ENCODE results near the gene WBP1L. TPM values are rescaled to one million over a fixed set of nuclear protein-coding genes. Genes with fewer than 3 reads are reported as not detected.
"Not testable (repeated sequence)": the region's sequence is repeated elsewhere in the genome, so short reads cannot be mapped to it uniquely, and the experiment has no call there.

Gene WBP1L
- total RNA-seq, 2 experiments from 2014 or later = 23.9 to 24.6 TPM

DNA sequence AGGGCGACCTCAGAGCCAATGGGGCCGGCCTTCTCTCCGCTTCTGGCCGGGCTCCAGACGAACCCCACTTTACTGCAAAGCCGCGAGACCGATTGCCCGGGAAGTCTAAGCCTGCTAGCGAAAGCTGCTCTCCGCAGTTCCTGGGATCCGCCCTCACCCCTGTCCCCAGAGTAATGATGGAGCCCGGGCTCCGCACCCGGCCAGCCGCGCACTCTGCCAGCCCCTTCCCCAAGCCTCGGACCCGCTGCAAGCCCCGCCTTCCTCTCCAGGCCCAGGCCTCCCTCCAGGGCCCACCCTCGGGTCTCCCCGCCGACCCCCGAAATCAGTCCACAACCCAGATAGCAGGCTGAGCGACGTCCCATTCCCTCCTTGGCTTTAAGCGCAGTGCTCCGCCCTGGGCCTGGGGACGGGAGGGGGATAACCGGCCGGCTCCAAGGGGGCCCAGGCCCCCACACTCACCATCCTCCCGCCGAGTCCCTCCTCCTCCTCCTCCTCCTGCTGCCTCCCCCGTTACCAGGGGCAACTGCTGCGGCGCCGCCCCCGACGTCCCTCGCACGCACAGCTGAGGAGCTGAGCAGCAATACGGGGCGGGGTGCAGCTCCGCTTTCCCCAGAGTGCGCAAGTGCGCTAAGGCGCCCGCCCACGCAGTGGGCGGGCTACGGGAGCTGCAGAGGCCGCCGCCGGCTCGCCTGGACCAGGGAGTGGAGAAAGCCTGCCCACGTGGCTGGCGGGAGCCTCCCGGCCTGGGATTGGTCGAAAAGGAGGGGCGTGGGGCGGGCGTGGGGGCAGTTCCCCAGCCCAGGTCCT, 29.7 kb upstream of the WBP1L start, which contains the start of gene ARL3:
Gene ARL3, minus strand, starts transcription at position 584 of the 807 bp plus-strand sequence. Its CDS starts 122 bp downstream, at position 462.
- Mint-ChIP-seq H3K4me3 (peak within 1 kb of the TSS; percentile 80), H3K27me3 (no peaks in the 10 kb centered on the region), H3K36me3 (peaks cover 12% of the 10 kb centered on the region), H3K27ac (peak within 1 kb of the TSS; percentile 87), H3K4me1 (peaks cover 64% of the 10 kb centered on the region), H3K9me3 (ENCODE audit: low read depth) (no peaks in the 10 kb centered on the region)
- DNase-seq (peak; percentile 99), ATAC-seq (peak; percentile 92)
- CTCF ChIA-PET = interaction anchor here (0.6 to 6.4 kb wide), 22 partner anchors 12 to 545 kb away, joined by 3 to 52 read pairs (median 4); partner anchors contain the start of genes CNNM2, SUFU, TRIM8 and WBP1L

GRCh38 chr10:102714621-102715455, 28.9 kb upstream of the WBP1L start, which contains the start of gene SFXN2:
SFXN2 (plus strand) TSS chr10:102714636; CDS start chr10:102726637, 12,001 bp downstream.
- Mint-ChIP-seq H3K27me3 (no peaks in the 10 kb centered on the region), H3K4me1 (peaks cover 68% of the 10 kb centered on the region), H3K9me3 (ENCODE audit: low read depth) (no peaks in the 10 kb centered on the region), H3K27ac (peak within 1 kb of the TSS; percentile 87), H3K36me3 (peaks cover 17% of the 10 kb centered on the region), H3K4me3 (peak within 1 kb of the TSS; percentile 80)
- CTCF ChIA-PET = interaction anchor here (0.9 to 6.4 kb wide), 16 partner anchors 12 to 546 kb away, joined by 3 to 52 read pairs (median 4); partner anchors contain the start of genes TRIM8 and WBP1L
- DNase-seq (peak; percentile 79), ATAC-seq (peak; percentile 23)

DNA sequence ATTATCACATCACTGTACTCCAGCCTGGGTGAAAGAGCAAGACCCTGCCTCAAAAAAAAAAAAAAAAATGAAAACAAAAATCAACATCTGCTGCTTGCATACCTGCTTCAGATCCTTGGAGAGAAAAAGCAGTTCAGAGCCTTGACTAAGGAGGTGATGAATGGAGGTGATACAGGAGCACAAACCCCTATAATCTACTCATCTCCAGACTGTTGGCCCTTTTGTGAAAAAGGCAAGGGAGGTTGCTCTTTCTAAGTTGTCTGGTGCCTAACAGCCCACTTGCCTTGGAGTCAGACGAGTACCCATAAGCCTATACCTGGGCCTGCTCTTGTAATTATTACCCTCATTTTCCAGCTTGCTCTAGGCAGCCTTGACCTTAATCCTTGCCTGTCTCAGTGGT, 27.9 kb upstream of the WBP1L start:
- Mint-ChIP-seq H3K27ac (peak overlapping the region; percentile 25), H3K9me3 (ENCODE audit: low read depth) (no peaks in the 10 kb centered on the region), H3K36me3 (peaks cover 20% of the 10 kb centered on the region), H3K27me3 (no peaks in the 10 kb centered on the region), H3K4me1 (peaks cover 64% of the 10 kb centered on the region), H3K4me3 (peak overlapping the region; percentile 49)
- ATAC-seq (no peak), DNase-seq (no peak)
- CTCF ChIA-PET = interaction anchor here (1.3 to 4.2 kb wide), 2 partner anchors 11 to 237 kb away, joined by 9 to 21 read pairs; no protein-coding TSS in a partner anchor

DNA sequence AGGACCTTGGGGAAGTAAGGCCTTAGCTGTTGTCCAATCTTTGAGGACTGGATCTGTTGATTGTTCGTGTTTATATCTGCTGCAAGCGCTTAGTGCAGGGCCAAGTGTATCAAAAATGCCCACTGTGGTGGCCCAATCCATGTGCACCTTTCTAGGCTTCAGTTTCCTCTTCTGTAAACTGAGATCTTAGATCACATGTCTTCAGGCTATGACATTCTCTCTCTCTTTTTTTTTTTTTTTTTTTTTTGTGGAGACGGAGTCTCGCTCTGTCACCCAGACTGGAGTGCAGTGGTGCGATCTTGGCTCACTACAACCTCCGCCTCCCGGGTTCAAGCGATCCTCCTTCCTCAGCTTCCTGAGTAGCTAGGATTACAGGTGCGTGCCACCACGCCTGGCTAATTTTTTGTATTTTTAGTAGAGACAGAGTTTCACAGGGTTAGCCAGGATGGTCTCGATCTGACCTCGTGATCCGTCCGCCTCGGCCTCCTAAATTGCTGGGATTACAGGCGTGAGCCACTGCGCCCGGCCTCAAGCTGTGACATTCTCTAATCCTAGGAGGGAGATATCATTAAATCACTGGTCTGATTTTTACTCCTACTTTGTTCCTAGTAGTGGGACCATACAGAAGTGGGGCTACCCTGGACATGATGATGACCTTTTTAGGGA, 26.7 kb upstream of the WBP1L start:
- H3K27ac Mint-ChIP-seq; H3K27me3 Mint-ChIP-seq; H3K4me3 Mint-ChIP-seq; DNase-seq; H3K9me3 Mint-ChIP-seq (ENCODE audit: low read depth); ATAC-seq: not testable (repeated sequence)
- peaks cover 20% of the 10 kb centered on the region for H3K36me3 Mint-ChIP-seq
- H3K4me1 Mint-ChIP-seq = peaks cover 60% of the 10 kb centered on the region
- CTCF ChIA-PET = interaction anchor here (0.6 to 4.2 kb wide), 5 partner anchors 9 to 437 kb away, joined by 3 to 21 read pairs (median 4); no protein-coding TSS in a partner anchor

GRCh38 chr10:102718220-102718619, 25.5 kb upstream of the WBP1L start:
- no peak for DNase-seq
- no peaks in the 10 kb centered on the region for H3K9me3 Mint-ChIP-seq (ENCODE audit: low read depth)
- H3K4me1 Mint-ChIP-seq = peaks cover 50% of the 10 kb centered on the region
- no peak overlapping the region for H3K4me3 Mint-ChIP-seq
- peaks cover 20% of the 10 kb centered on the region for H3K36me3 Mint-ChIP-seq
- no peaks in the 10 kb centered on the region for H3K27me3 Mint-ChIP-seq
- ATAC-seq = no peak
- H3K27ac Mint-ChIP-seq = peak overlapping the region; percentile 35
- CTCF ChIA-PET = no interaction called here

DNA sequence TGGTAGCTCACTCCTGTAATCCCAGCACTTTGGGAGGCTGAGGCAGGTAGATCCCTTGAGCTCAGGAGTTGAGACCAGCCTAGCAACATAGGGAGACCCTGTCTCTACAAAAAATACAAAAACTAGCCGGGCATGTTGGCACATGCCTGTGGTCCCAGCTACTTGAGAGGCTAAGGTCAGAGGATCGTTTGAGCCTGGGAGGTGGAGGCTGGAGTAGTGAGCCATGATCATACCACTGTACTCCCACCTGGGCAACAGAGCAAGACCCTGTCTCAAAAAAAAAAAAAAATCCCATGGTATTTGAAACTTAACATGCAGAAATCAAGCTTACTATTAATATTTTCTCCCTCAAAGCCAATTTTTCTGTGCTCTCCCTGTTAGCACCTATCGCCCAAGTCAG, 23.4 kb upstream of the WBP1L start:
- H3K27ac Mint-ChIP-seq = no peak overlapping the region
- H3K9me3 Mint-ChIP-seq (ENCODE audit: low read depth) = no peaks in the 10 kb centered on the region
- no peaks in the 10 kb centered on the region for H3K27me3 Mint-ChIP-seq
- ATAC-seq (no peak), DNase-seq (no peak)
- CTCF ChIA-PET = interaction anchor here (1.7 kb wide), 1 partner anchor 14 kb away, joined by 4 read pairs; no protein-coding TSS in a partner anchor
- no peak overlapping the region for H3K4me3 Mint-ChIP-seq
- H3K4me1 Mint-ChIP-seq = peaks cover 48% of the 10 kb centered on the region
- H3K36me3 Mint-ChIP-seq = peaks cover 35% of the 10 kb centered on the region

- H3K27me3 Mint-ChIP-seq = no peaks in the 10 kb centered on the region
- H3K27ac Mint-ChIP-seq = no peak overlapping the region
- H3K4me1 Mint-ChIP-seq = peaks cover 45% of the 10 kb centered on the region
- CTCF ChIA-PET = interaction anchor here (1.2 to 1.7 kb wide), 3 partner anchors 12 to 76 kb away, joined by 4 to 5 read pairs (median 4); partner anchors contain the start of gene TRIM8
- DNase-seq = no peak
- no peaks in the 10 kb centered on the region for H3K9me3 Mint-ChIP-seq (ENCODE audit: low read depth)
- no peak overlapping the region for H3K4me3 Mint-ChIP-seq
- peaks cover 35% of the 10 kb centered on the region for H3K36me3 Mint-ChIP-seq
- no peak for ATAC-seq
These were observed 22.9 kb upstream of the WBP1L start for GRCh38 chr10:102720775-102721301.

- Mint-ChIP-seq H3K36me3 (peaks cover 36% of the 10 kb centered on the region), H3K4me3 (no peak overlapping the region), H3K27me3 (no peaks in the 10 kb centered on the region), H3K4me1 (peaks cover 36% of the 10 kb centered on the region), H3K27ac (peak overlapping the region; percentile 58), H3K9me3 (ENCODE audit: low read depth) (no peaks in the 10 kb centered on the region)
- DNase-seq = no peak
- peak; percentile 55 for ATAC-seq
- CTCF ChIA-PET = interaction anchor here (1.0 to 1.4 kb wide), 3 partner anchors 11 to 180 kb away, joined by 3 to 5 read pairs (median 4); partner anchors contain the start of gene TRIM8
These were observed 21.8 kb upstream of the WBP1L start for GRCh38 chr10:102721954-102722353.

DNA sequence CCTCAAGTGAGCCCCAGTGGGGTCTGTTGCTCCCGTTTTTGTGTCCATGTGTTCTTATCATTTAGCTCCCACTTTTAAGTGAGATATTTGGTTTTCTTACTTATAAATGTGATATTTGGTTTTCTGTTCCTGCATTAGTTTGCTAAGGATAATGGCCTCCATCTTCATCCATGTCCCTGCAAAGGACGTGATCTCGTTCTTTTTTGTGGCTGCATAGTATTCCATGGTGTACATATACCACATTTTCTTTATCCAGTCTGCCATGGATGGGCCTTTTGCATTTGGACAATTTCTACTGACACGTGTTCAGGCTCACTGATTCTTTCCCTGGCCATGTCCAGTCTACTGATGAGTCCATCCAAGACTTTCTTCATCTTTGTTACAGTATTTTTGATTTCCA, 19.8 kb upstream of the WBP1L start:
- Mint-ChIP-seq H3K9me3 (ENCODE audit: low read depth) (no peaks in the 10 kb centered on the region), H3K27me3 (no peaks in the 10 kb centered on the region), H3K27ac (no peak overlapping the region), H3K4me1 (peaks cover 31% of the 10 kb centered on the region), H3K36me3 (peaks cover 29% of the 10 kb centered on the region), H3K4me3 (no peak overlapping the region)
- CTCF ChIA-PET = interaction anchor here (1.4 kb wide), 1 partner anchor 74 kb away, joined by 3 read pairs; no protein-coding TSS in a partner anchor
- DNase-seq (no peak), ATAC-seq (no peak)

GRCh38 chr10:102726274-102726673, 17.5 kb upstream of the WBP1L start:
- no peaks in the 10 kb centered on the region for H3K27me3 Mint-ChIP-seq
- H3K27ac Mint-ChIP-seq = no peak overlapping the region
- CTCF ChIA-PET = interaction anchor here (1.3 to 4.0 kb wide), 4 partner anchors 11 to 142 kb away, joined by 3 to 21 read pairs (median 5); partner anchors contain the start of genes ARL3, SFXN2 and WBP1L
- peaks cover 23% of the 10 kb centered on the region for H3K36me3 Mint-ChIP-seq
- no peak overlapping the region for H3K4me3 Mint-ChIP-seq
- no peak for ATAC-seq
- DNase-seq = no peak
- H3K4me1 Mint-ChIP-seq = peaks cover 26% of the 10 kb centered on the region
- no peaks in the 10 kb centered on the region for H3K9me3 Mint-ChIP-seq (ENCODE audit: low read depth)

- no peak for ATAC-seq
These were observed 16.5 kb upstream of the WBP1L start for GRCh38 chr10:102727037-102727818.

More at GRCh38 chr10:102727037-102727818, 16.5 kb upstream of the WBP1L start:
- H3K27me3 Mint-ChIP-seq = no peaks in the 10 kb centered on the region
- no peak overlapping the region for H3K27ac Mint-ChIP-seq
- peaks cover 23% of the 10 kb centered on the region for H3K36me3 Mint-ChIP-seq
- H3K4me1 Mint-ChIP-seq = peaks cover 19% of the 10 kb centered on the region
- H3K4me3 Mint-ChIP-seq = no peak overlapping the region
- no peak for DNase-seq
- H3K9me3 Mint-ChIP-seq (ENCODE audit: low read depth) = no peaks in the 10 kb centered on the region
- CTCF ChIA-PET = interaction anchor here (0.5 to 4.0 kb wide), 7 partner anchors 11 to 188 kb away, joined by 3 to 21 read pairs (median 3); partner anchors contain the start of genes ARL3, SFXN2 and WBP1L

Data from activated CD8-positive, alpha-beta memory T cell treated with anti-CD3 and anti-CD28 coated beads, Interleukin-2, amount 10 ng/mL, durations not matched to agents 7 days and 5 days (primary cell).